Right atrium auricular region (tissue), 2 donors: ENCODE data around the gene SIGLEC1. TPM values are rescaled to one million over a fixed set of nuclear protein-coding genes. Genes with fewer than 3 reads are reported as not detected.
A peak's percentile ranks its signal among the peaks of the same experiment; 100 is the strongest.

Experiments
- DNase-seq: peaks from one replicate; pipeline ENCODE4 v3.0.0-alpha.2; 2019; ENCODE audit warnings: low spot score
- H3K27ac ChIP-seq, 2 donors: fragments of 200-600 bp; sonication (generic); 1 replicate in 1 of 2; 2 replicates in 1 of 2; pipeline ENCODE4 v1.5.1; 2016 to 2019
- H3K27me3 ChIP-seq, 2 donors: fragments of 200-600 bp; sonication (generic); one replicate each; pipeline versions ENCODE4 v1.5.1 to v1.6.0; 2017 to 2019
- H3K36me3 ChIP-seq: fragments of 200-600 bp; sonication (generic); one replicate; pipeline ENCODE4 v1.5.1; 2016
- H3K4me1 ChIP-seq, 2 donors: fragments of 200-600 bp; sonication (generic); one replicate each; pipeline versions ENCODE4 v1.5.1 to v1.6.0; 2017 to 2019
- H3K4me3 ChIP-seq, 2 donors: fragments of 200-600 bp; sonication (generic); 1 replicate in 1 of 2; 2 replicates in 1 of 2; pipeline ENCODE4 v1.5.1; 2017 to 2019; ENCODE audit warnings: mild to moderate bottlenecking in 1 of 2, moderate library complexity in 1 of 2
- H3K9me3 ChIP-seq, 2 donors: fragments of 200-600 bp; sonication (generic); one replicate each; pipeline ENCODE4 v1.5.1; 2019
- CTCF ChIP-seq, 2 donors: fragments of 200-600 bp; sonication (generic); IDR thresholded peaks; one replicate each; pipeline ENCODE4 v1.5.1; 2019; ENCODE audit warnings: antibody characterized with exemption in 2 of 2
- total RNA-seq, 2 donors: library from RNA; depleted of rRNA; stranded (reverse); fragments of >200 nt; gene quantifications; one replicate each; pipeline ENCODE4 v1.1.0, GENCODE V29; 2016

Gene SIGLEC1
- total RNA-seq, 2 donors from 2014 or later: 3.2 to 3.9 TPM

- no peak for TF ChIP-seq CTCF (IDR thresholded peaks at IDR 0.05)
- H3K27ac ChIP-seq: peak overlapping the region; percentile 47 to 57
- no peaks in the 10 kb centered on the region for H3K36me3 ChIP-seq
- no peaks in the 10 kb centered on the region for H3K9me3 ChIP-seq
- H3K4me3 ChIP-seq: no peak overlapping the region
- H3K27me3 ChIP-seq: no peaks in the 10 kb centered on the region
- peaks cover 0 to 37% of the 10 kb centered on the region in 2 donors for H3K4me1 ChIP-seq
- DNase-seq: no peak
These were observed 26.9 kb upstream of the SIGLEC1 start for GRCh38 chr20:3739054-3739925.

- Histone ChIP-seq H3K4me1 (peaks cover 0 to 41% of the 10 kb centered on the region in 2 donors), H3K27ac (no peak overlapping the region)
These were observed 26.0 kb upstream of the SIGLEC1 start for GRCh38 chr20:3738111-3739053.

GRCh38 chr20:3735768-3736167 lies 23.4 kb upstream of the SIGLEC1 start:
- Histone ChIP-seq H3K4me3 (no peak overlapping the region), H3K36me3 (no peaks in the 10 kb centered on the region), H3K4me1 (peaks cover 0 to 53% of the 10 kb centered on the region in 2 donors), H3K9me3 (no peaks in the 10 kb centered on the region), H3K27ac (no peak overlapping the region), H3K27me3 (no peaks in the 10 kb centered on the region)
- TF ChIP-seq CTCF (IDR thresholded peaks at IDR 0.05): no peak
- no peak for DNase-seq

More at GRCh38 chr20:3738111-3739053, 26.0 kb upstream of the SIGLEC1 start:
- Histone ChIP-seq H3K27me3 (no peaks in the 10 kb centered on the region), H3K36me3 (no peaks in the 10 kb centered on the region), H3K4me3 (no peak overlapping the region), H3K9me3 (no peaks in the 10 kb centered on the region)
- no peak for TF ChIP-seq CTCF (IDR thresholded peaks at IDR 0.05)
- no peak for DNase-seq

GRCh38 chr20:3734111-3734843 lies 21.9 kb upstream of the SIGLEC1 start:
- Histone ChIP-seq H3K27me3 (no peaks in the 10 kb centered on the region), H3K4me1 (peaks cover 0 to 52% of the 10 kb centered on the region in 2 donors), H3K9me3 (no peaks in the 10 kb centered on the region), H3K4me3 (peak overlapping the region; percentile 46 to 56), H3K36me3 (no peaks in the 10 kb centered on the region), H3K27ac (peak overlapping the region; percentile 57 to 64)
- TF ChIP-seq CTCF (IDR thresholded peaks at IDR 0.05): no peak
- no peak for DNase-seq
